GM12801 (cell line): ENCODE measurements around the gene AGR2.

Experiments
- CTCF ChIP-seq: IDR thresholded peaks from one replicate; pipeline ENCODE4 v1.5.1; 2011; ENCODE audit warnings: control low read depth; ENCODE audit not compliant: insufficient read length; ENCODE audit errors: extremely low read depth

AGR2 gene

DNA sequence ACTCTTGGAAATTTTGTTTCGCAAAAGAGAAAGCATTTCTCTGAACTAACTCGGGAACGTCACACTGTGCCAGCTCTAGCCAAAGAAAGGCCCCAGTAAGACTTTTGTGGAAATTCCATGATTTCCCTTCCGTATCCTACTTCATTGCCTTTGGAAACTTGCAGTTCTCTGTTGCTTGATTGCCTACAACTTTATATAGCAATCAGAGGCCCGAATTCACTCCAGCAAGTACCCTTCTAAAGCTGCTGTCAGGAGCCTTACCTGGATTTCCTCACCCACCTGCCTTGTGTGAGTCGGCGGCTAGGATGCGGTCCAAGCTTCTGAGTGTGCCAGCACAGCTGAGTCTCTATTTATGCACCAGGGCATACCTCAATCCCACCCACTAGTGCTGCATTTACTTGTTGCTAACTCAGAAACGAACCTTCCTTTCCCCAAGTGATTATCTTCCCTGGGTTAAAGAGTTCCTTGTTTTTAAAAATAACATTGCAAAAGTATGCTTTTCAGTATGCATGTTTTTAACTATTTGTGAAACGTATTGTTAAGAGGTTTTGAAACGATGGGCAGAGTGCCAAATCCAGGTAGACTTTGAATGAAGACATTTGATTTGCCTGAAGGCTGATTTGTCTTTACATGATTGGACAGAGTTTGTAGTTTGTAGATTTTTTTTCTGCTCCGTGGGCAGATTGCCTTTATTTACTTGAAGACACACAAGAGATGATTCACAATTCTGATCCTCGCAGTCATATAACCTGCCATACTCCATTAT is at the start of gene AGR2:
Gene AGR2, minus strand, starts transcription at position 326 of the 766 bp plus-strand sequence. CDS start 3,203 bp downstream, outside the sequence.
- TF ChIP-seq CTCF, result no peak

DNA sequence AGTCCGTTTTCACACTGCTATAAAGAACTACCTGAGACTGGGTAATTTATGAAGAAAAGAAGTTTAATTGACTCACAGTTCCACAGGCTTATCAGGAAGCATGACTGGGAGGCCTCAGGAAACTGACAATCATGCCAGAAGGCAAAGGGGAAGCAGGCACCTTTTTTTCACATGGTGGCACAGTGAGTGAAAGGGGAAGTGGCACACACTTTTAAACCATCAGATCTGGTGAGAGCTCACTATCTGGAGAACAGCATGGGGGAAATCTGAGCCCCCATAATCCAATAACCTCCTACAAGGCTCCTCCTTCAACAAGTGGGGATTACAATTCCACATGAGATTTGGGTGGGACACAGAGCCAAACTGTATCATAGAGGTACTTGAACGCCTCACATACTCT is 47.0 kb upstream of the AGR2 start:
- no peak for TF ChIP-seq CTCF

- no peak for TF ChIP-seq CTCF
Measured at GRCh38 chr7:16850614-16851466, 46.0 kb upstream of the AGR2 start.

- TF ChIP-seq CTCF, result no peak
Measured at GRCh38 chr7:16849296-16850148, 44.7 kb upstream of the AGR2 start.

GRCh38 chr7:16847381-16847860 is 42.6 kb upstream of the AGR2 start:
- TF ChIP-seq CTCF, result no peak

DNA sequence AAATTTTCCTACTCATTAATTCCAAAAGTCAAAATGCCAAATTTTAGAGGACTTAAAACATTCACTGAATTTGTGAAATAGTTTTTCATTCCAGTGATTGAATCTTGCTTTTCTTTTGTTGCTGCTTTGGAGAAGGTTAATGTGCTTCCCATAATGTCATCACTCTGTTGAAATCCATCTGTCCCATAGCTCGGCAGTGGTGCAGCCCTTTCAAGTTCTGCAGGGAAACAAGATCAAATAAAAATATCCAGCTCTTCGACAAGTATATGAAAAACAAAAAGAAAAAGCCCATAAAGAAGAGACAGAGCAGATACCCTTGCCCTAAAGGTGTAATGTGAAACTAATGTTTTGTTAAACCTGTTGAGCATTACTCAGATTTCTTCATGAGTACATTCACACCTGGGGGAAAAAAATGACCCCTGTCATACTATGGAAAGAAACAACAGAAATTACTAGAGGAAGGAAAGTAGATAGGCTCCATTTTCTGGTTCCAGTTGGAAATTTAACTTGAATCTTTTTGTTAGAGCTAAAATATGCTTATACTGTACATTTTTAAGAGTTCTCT is 41.9 kb upstream of the AGR2 start:
- no peak for TF ChIP-seq CTCF
